Measurements from ENCODE around the gene ST7.

Gene ST7

GRCh38 chr7:117127585-117128168 is 174.4 kb downstream of the ST7 start:
- Histone ChIP-seq H3K9me3 (replicated peaks in 1 of 11) (no peaks in the 10 kb centered on the region), H3K4me1 (peaks cover 0 to 11% (median 2%) of the 10 kb centered on the region in 10 experiments; a peak in 7 of 20 replicates), H3K9ac (no peak overlapping the region), H3K4me2 (no peak overlapping the region), H4K20me1 (no peaks in the 10 kb centered on the region), H3K27me3 (no peaks in the 10 kb centered on the region), H3K4me3 (no peak overlapping the region), H3K36me3 (no peaks in the 10 kb centered on the region; a peak in 1 of 22 replicates), H3K27ac (no peak overlapping the region)
- TF ChIP-seq Cebpa-rat (IDR thresholded peaks at IDR 0.05) = peak in 1 of 11 experiments; percentile 30; a peak in 1 of 22 replicates

DNA sequence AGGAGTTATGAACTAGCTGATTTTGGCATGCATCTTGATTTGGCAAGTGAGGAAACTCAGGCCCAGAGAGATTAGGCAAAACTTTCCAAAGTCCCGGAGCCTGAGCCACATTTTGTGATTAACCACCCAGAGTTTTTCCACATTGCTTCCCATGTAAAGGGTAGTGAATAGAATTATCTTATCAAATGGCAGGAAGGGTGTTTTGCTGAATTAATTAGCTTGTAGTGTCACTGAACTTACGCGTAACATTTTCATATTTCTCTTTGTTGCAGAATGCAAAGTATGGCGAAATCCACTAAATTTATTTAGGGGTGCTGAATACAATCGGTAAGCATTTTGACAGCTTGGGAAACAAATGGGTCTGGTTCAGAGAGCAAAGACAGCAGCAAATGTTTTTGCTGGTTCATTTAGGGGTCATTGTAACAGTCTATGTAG is 176.2 kb downstream of the ST7 start:
- peaks cover 0 to 16% (median 7%) of the 10 kb centered on the region in 10 experiments; a peak in 11 of 20 replicates for H3K4me1 ChIP-seq
- H3K9me3 ChIP-seq (replicated peaks in 1 of 11) = no peaks in the 10 kb centered on the region
- H4K20me1 ChIP-seq = no peaks in the 10 kb centered on the region
- H3K36me3 ChIP-seq = no peaks in the 10 kb centered on the region; a peak in 1 of 22 replicates
- no peak overlapping the region for H3K4me2 ChIP-seq
- no peak overlapping the region for H3K9ac ChIP-seq
- no peak overlapping the region for H3K4me3 ChIP-seq
- no peaks in the 10 kb centered on the region for H3K27me3 ChIP-seq
- no peak for TF ChIP-seq Cebpa-rat (IDR thresholded peaks at IDR 0.05)
- H3K27ac ChIP-seq = no peak overlapping the region

- Histone ChIP-seq H3K36me3 (no peaks in the 10 kb centered on the region; a peak in 1 of 22 replicates), H3K4me3 (no peak overlapping the region), H3K27me3 (no peaks in the 10 kb centered on the region), H3K9ac (no peak overlapping the region), H3K4me2 (no peak overlapping the region), H3K27ac (no peak overlapping the region), H4K20me1 (no peaks in the 10 kb centered on the region), H3K4me1 (peaks cover 0 to 15% (median 9%) of the 10 kb centered on the region in 10 experiments; a peak in 11 of 20 replicates), H3K9me3 (replicated peaks in 1 of 11) (no peaks in the 10 kb centered on the region)
- no peak for TF ChIP-seq Cebpa-rat (IDR thresholded peaks at IDR 0.05)
These were observed 177.0 kb downstream of the ST7 start for GRCh38 chr7:117130262-117130661.

DNA sequence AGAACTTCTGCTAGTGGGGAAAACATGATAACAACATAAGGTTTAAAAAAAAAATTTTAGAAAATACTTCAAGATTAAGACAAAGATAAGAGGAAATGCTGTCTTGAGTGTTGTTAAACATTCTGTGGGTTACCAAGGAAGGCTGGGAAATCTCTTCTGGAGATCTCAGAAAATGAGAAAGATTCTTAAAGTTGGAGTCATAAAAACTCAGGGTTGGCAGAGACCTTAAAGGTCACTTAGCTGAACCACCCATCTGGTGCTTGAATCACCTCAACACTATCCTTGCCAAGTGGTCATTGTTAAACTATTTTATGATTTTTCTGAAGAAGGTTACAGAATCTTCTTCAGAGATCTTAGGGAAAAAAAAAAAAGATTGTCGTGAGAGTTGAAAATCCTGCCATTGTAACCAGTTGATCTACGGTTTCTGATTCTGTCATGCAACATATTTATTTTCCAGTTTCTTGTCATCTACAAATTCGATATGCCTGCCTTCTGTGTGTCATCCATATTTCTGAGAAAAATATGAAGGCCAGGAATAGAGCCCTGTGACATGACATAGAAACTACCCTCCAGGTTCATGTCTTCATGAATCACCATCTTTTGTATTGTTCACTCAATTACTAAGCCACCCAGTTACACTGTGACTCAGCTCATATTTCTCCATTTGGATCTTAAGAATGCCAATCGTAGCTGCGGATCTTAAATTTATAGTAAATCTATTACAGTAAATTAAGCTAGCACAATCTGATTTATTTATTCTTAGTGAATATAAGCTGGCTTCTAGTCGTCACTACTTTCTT is 179.2 kb downstream of the ST7 start:
- no peak for TF ChIP-seq Cebpa-rat (IDR thresholded peaks at IDR 0.05)
- Histone ChIP-seq H3K9ac (no peak overlapping the region), H3K4me2 (no peak overlapping the region), H3K27ac (no peak overlapping the region), H3K4me1 (peaks cover 0 to 16% (median 9%) of the 10 kb centered on the region in 10 experiments; a peak in 11 of 20 replicates), H4K20me1 (no peaks in the 10 kb centered on the region), H3K9me3 (replicated peaks in 1 of 11) (no peaks in the 10 kb centered on the region), H3K36me3 (peaks cover 0 to 4% (median 0%) of the 10 kb centered on the region in 11 experiments; a peak in 1 of 22 replicates), H3K4me3 (no peak overlapping the region), H3K27me3 (no peaks in the 10 kb centered on the region)

- H4K20me1 ChIP-seq = no peaks in the 10 kb centered on the region
- no peaks in the 10 kb centered on the region for H3K9me3 ChIP-seq (replicated peaks in 1 of 11)
- H3K4me1 ChIP-seq = peaks cover 0 to 17% (median 9%) of the 10 kb centered on the region in 10 experiments; a peak in 11 of 20 replicates
- H3K9ac ChIP-seq = no peak overlapping the region
- no peak for TF ChIP-seq Cebpa-rat (IDR thresholded peaks at IDR 0.05)
- H3K4me3 ChIP-seq = no peak overlapping the region
- H3K27ac ChIP-seq = no peak overlapping the region
- H3K36me3 ChIP-seq = peaks cover 0 to 4% (median 0%) of the 10 kb centered on the region in 11 experiments; a peak in 1 of 22 replicates
- no peak overlapping the region for H3K4me2 ChIP-seq
- no peaks in the 10 kb centered on the region for H3K27me3 ChIP-seq
These were observed 179.8 kb downstream of the ST7 start for GRCh38 chr7:117133125-117133524.

GRCh38 chr7:117134411-117134810 is 181.1 kb downstream of the ST7 start:
- H3K9ac ChIP-seq = no peak overlapping the region
- TF ChIP-seq Cebpa-rat (IDR thresholded peaks at IDR 0.05) = no peak
- no peak overlapping the region for H3K4me3 ChIP-seq
- no peaks in the 10 kb centered on the region for H3K27me3 ChIP-seq
- no peaks in the 10 kb centered on the region for H3K9me3 ChIP-seq (replicated peaks in 1 of 11)
- H3K27ac ChIP-seq = peak overlapping the region in 1 of 11 experiments; percentile 31; a peak in 1 of 22 replicates
- peaks cover 0 to 4% (median 0%) of the 10 kb centered on the region in 11 experiments; a peak in 1 of 22 replicates for H3K36me3 ChIP-seq
- peak overlapping the region in 7 of 11 experiments; percentile 39 to 77 (median 52); a peak in 13 of 22 replicates for H3K4me2 ChIP-seq
- H4K20me1 ChIP-seq = no peaks in the 10 kb centered on the region
- peaks cover 0 to 30% (median 11%) of the 10 kb centered on the region in 10 experiments; a peak in 11 of 20 replicates for H3K4me1 ChIP-seq

- H3K27me3 ChIP-seq = no peaks in the 10 kb centered on the region
These were observed 181.7 kb downstream of the ST7 start for GRCh38 chr7:117134889-117135552.

GRCh38 chr7:117135553-117135891 is 182.2 kb downstream of the ST7 start:
- H3K4me3 ChIP-seq = no peak overlapping the region
- no peaks in the 10 kb centered on the region for H3K27me3 ChIP-seq
- no peak overlapping the region for H3K27ac ChIP-seq
- H3K36me3 ChIP-seq = peaks cover 0 to 4% (median 0%) of the 10 kb centered on the region in 11 experiments; a peak in 1 of 22 replicates
- H3K9me3 ChIP-seq (replicated peaks in 1 of 11) = no peaks in the 10 kb centered on the region
- peaks cover 0 to 39% (median 11%) of the 10 kb centered on the region in 10 experiments; a peak in 11 of 20 replicates for H3K4me1 ChIP-seq
- no peak for TF ChIP-seq Cebpa-rat (IDR thresholded peaks at IDR 0.05)
- no peak overlapping the region for H3K4me2 ChIP-seq
- H4K20me1 ChIP-seq = no peaks in the 10 kb centered on the region
- no peak overlapping the region for H3K9ac ChIP-seq

More at GRCh38 chr7:117134889-117135552, 181.7 kb downstream of the ST7 start:
- Histone ChIP-seq H3K4me2 (peak overlapping the region in 7 of 11 experiments; percentile 39 to 77 (median 52); a peak in 13 of 22 replicates), H3K9ac (no peak overlapping the region), H3K36me3 (peaks cover 0 to 4% (median 0%) of the 10 kb centered on the region in 11 experiments; a peak in 1 of 22 replicates), H3K4me3 (no peak overlapping the region), H3K4me1 (peaks cover 0 to 36% (median 11%) of the 10 kb centered on the region in 10 experiments; a peak in 11 of 20 replicates), H3K27ac (peak overlapping the region in 1 of 11 experiments; percentile 31; a peak in 1 of 22 replicates), H3K9me3 (replicated peaks in 1 of 11) (no peaks in the 10 kb centered on the region), H4K20me1 (no peaks in the 10 kb centered on the region)
- no peak for TF ChIP-seq Cebpa-rat (IDR thresholded peaks at IDR 0.05)

DNA sequence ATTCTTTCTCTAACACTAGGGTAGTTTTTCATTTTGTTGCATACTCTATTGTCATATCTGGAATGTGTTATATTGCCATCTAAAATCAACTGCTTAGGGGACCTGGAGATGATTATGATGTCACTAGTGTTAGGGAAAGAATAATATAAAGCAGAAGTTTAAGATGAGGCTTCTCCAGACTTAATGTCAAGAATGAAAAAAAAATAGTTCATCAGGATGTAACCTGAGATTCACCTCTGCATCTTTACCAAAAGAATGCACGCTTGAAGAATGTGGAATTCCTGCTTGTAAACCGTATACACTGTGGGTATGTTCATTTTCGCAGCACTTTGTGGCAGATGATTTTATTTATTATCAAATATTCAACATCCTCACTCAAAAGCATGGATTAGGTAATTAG is 184.6 kb downstream of the ST7 start:
- no peaks in the 10 kb centered on the region for H3K27me3 ChIP-seq
- H3K36me3 ChIP-seq = 0 out of 22 replicates have a peak, but pooled peaks cover 0 to 4% (median 0%) of the 10 kb centered on the region in 11 experiments
- no peak for TF ChIP-seq Cebpa-rat (IDR thresholded peaks at IDR 0.05)
- no peak overlapping the region for H3K9ac ChIP-seq
- H3K4me3 ChIP-seq = no peak overlapping the region
- H3K4me1 ChIP-seq = peaks cover 0 to 39% (median 12%) of the 10 kb centered on the region in 10 experiments; a peak in 11 of 20 replicates
- no peaks in the 10 kb centered on the region for H3K9me3 ChIP-seq (replicated peaks in 1 of 11)
- H3K4me2 ChIP-seq = no peak overlapping the region
- H4K20me1 ChIP-seq = no peaks in the 10 kb centered on the region
- H3K27ac ChIP-seq = no peak overlapping the region
